ENCODE results near the gene RORC. TPM values are rescaled to one million over a fixed set of nuclear protein-coding genes. Genes with fewer than 3 reads are reported as not detected.

RORC gene
- total and polyA plus RNA-seq, 4 donors: 7.6 to 24.7 (median 9.6) TPM

GRCh38 chr1:151839457-151840403 is 8.1 kb upstream of the RORC start, which contains the start of gene C2CD4D:
Gene C2CD4D (minus strand): TSS chr1:151839820. CDS start chr1:151838989, 831 bp downstream.
- Histone ChIP-seq H3K9ac (ENCODE audit: insufficient read depth in 1 of 2, low read length in 2 of 2) (peak within 1 kb of the TSS in 1 of 2 donors; percentile 39), H3K4me1 (ENCODE audit: control insufficient read depth in 5 of 5, insufficient read depth in 5 of 5, low read length in 5 of 5) (peaks cover 0 to 20% (median 7%) of the 10 kb centered on the region in 5 donors), H3K27me3 (ENCODE audit: control insufficient read depth in 3 of 3, insufficient read depth in 3 of 3, low read length in 2 of 3) (peaks cover 0 to 38% (median 35%) of the 10 kb centered on the region in 3 donors), H3K4me3 (peak within 1 kb of the TSS; percentile 9), H3K36me3 (ENCODE audit: control insufficient read depth in 4 of 4, insufficient read depth in 4 of 4, low read length in 4 of 4) (no peaks in the 10 kb centered on the region), H3K9me3 (ENCODE audit: control insufficient read depth in 4 of 4, insufficient read depth in 3 of 4, low read length in 3 of 4) (no peaks in the 10 kb centered on the region), H3K27ac (ENCODE audit: low read depth in 1 of 2, low read length in 1 of 2) (peak within 1 kb of the TSS in 1 of 2 donors; percentile 49)
- TF ChIP-seq CTCF (IDR thresholded peaks at IDR 0.05; ENCODE audit: control extremely low read depth, extremely low read depth): no peak
- peak; percentile 52 for ATAC-seq (ENCODE audit: insufficient read depth, low FRiP score)
- DNase-seq: peak; percentile 59 to 85 (median 78)
- WGBS, 2 donors: 6 to 7% methylated on average over 46 to 47 of the region's 47 CpGs

- Histone ChIP-seq H3K4me3 (no peak overlapping the region), H3K36me3 (ENCODE audit: control insufficient read depth in 4 of 4, insufficient read depth in 4 of 4, low read length in 4 of 4) (no peaks in the 10 kb centered on the region), H3K4me1 (ENCODE audit: control insufficient read depth in 5 of 5, insufficient read depth in 5 of 5, low read length in 5 of 5) (peaks cover 0 to 20% (median 7%) of the 10 kb centered on the region in 5 donors), H3K9ac (ENCODE audit: insufficient read depth in 1 of 2, low read length in 2 of 2) (no peak overlapping the region), H3K27me3 (ENCODE audit: control insufficient read depth in 3 of 3, insufficient read depth in 3 of 3, low read length in 2 of 3) (peaks cover 0 to 38% (median 35%) of the 10 kb centered on the region in 3 donors), H3K9me3 (ENCODE audit: control insufficient read depth in 4 of 4, insufficient read depth in 3 of 4, low read length in 3 of 4) (no peaks in the 10 kb centered on the region), H3K27ac (ENCODE audit: low read depth in 1 of 2, low read length in 1 of 2) (no peak overlapping the region)
- DNase-seq (no peak), ATAC-seq (ENCODE audit: insufficient read depth, low FRiP score) (no peak)
- no peak for TF ChIP-seq CTCF (IDR thresholded peaks at IDR 0.05; ENCODE audit: control extremely low read depth, extremely low read depth)
- 23 to 51% methylated on average over 16 of the region's 16 CpGs for WGBS, 2 donors
Observed at GRCh38 chr1:151839082-151839412, 7.4 kb upstream of the RORC start.

- DNase-seq (peak in 1 of 3 donors; percentile 26), ATAC-seq (ENCODE audit: insufficient read depth, low FRiP score) (no peak)
Observed at GRCh38 chr1:151838222-151839081, 6.8 kb upstream of the RORC start.

More at GRCh38 chr1:151838222-151839081, 6.8 kb upstream of the RORC start:
- Histone ChIP-seq H3K4me1 (ENCODE audit: control insufficient read depth in 5 of 5, insufficient read depth in 5 of 5, low read length in 5 of 5) (peaks cover 0 to 20% (median 7%) of the 10 kb centered on the region in 5 donors), H3K36me3 (ENCODE audit: control insufficient read depth in 4 of 4, insufficient read depth in 4 of 4, low read length in 4 of 4) (no peaks in the 10 kb centered on the region), H3K4me3 (no peak overlapping the region), H3K27ac (ENCODE audit: low read depth in 1 of 2, low read length in 1 of 2) (peak overlapping the region in 1 of 2 donors; percentile 4), H3K9me3 (ENCODE audit: control insufficient read depth in 4 of 4, insufficient read depth in 3 of 4, low read length in 3 of 4) (no peaks in the 10 kb centered on the region), H3K9ac (ENCODE audit: insufficient read depth in 1 of 2, low read length in 2 of 2) (no peak overlapping the region), H3K27me3 (ENCODE audit: control insufficient read depth in 3 of 3, insufficient read depth in 3 of 3, low read length in 2 of 3) (peaks cover 0 to 38% (median 35%) of the 10 kb centered on the region in 3 donors)
- TF ChIP-seq CTCF (IDR thresholded peaks at IDR 0.05; ENCODE audit: control extremely low read depth, extremely low read depth): no peak
- 5 to 15% methylated on average over 67 to 117 of the region's 117 CpGs for WGBS, 2 donors

All from lung (tissue), 12 donors.